Pancreas (tissue), 10 donors: ENCODE data around the gene GAB4. TPM values are rescaled to one million over a fixed set of nuclear protein-coding genes. Genes with fewer than 3 reads are reported as not detected.

Experiments used
- ATAC-seq, 4 donors: fragments of 200-7000 bp; cut with Tn5 transposase; one replicate each; pipeline versions ENCODE4 v1.8.0 to v1.9.1; 2020; ENCODE audit warnings: mild to moderate bottlenecking in 4 of 4, moderate library complexity in 4 of 4
- DNase-seq, 6 donors: peaks; one replicate each; pipeline ENCODE4 v3.0.0-alpha.2; 2020
- FAIRE-seq: peaks from 2 replicates; lab custom pipeline; 2012; peaks lifted over from hg19 to GRCh38; lab: Jason Lieb, UNC
- H3K27ac ChIP-seq, 4 donors: fragments of 200-600 bp; sonication (generic); 1 replicate in 3 of 4; 2 replicates in 1 of 4; pipeline versions ENCODE4 v1.5.0 to v1.8.0; 2020
- H3K27me3 ChIP-seq, 4 donors: fragments of 200-600 bp; one replicate each; pipeline ENCODE4 v1.8.0; 2021
- H3K36me3 ChIP-seq, 3 donors: fragments of 200-600 bp; sonication (generic) in 1 of 3; one replicate each; pipeline versions ENCODE4 v1.5.0 to v1.8.0; 2020 to 2021
- H3K4me1 ChIP-seq, 3 donors: fragments of 200-600 bp; one replicate each; pipeline ENCODE4 v1.8.0; 2021
- H3K4me3 ChIP-seq, 4 donors: fragments of 200-600 bp; sonication (generic) in 2 of 4; one replicate each; pipeline versions ENCODE4 v1.5.0 to v1.8.0; 2020 to 2021
- H3K9me3 ChIP-seq, 4 donors: fragments of 200-600 bp; one replicate each; pipeline ENCODE4 v1.8.0; 2021
- CTCF ChIP-seq, 4 donors: fragments of 200-600 bp; sonication (generic) in 3 of 4; IDR thresholded peaks; one replicate each; pipeline versions ENCODE4 v1.5.0 to v1.8.0; 2021; ENCODE audit warnings: antibody characterized with exemption in 4 of 4
- WGBS, 2 donors: extraction: QIAGEN DNeasy Blood & Tissue Kit; methylation state at CpG; one replicate each; pipeline ENCODE4 v1.1.7; 2013; 5-methylcytosine and 5-hydroxymethylcytosine counted together
- intact Hi-C, 3 donors: fragments of 100-400 bp; cut with DNase I; formaldehyde crosslinking; loops; one replicate each; pipeline versions ENCODE4 v1.11.1 to v1.14.2; 2022
- polyA plus RNA-seq, 2 donors: library from polyadenylated mRNA; stranded (reverse); fragments of 200-250 nt; gene quantifications; one replicate each; pipeline ENCODE4 v1.2.3, GENCODE V29; 2013
- total RNA-seq, 6 donors: library from RNA; stranded (reverse); fragmentation: NEBNext Ultra II Directional in 4 of 6; extraction: Animal tissue kit (Norgen Biotek cat#: 25700) in 4 of 6; gene quantifications; one replicate each; pipeline versions ENCODE4 v1.2.1 to v1.2.4, GENCODE V29; 2021 to 2023
- donor health status: healthy with polysubstance abuse.
- donor health status: DM: no; HTN: no; CAD: no; lungs with moderate emphysema.
- donor health status: DM: no; HTN: no; CAD: no.
- donor health status: control.
- donor health status: control.
- donor health status: Bipolar disorder and iron deficiency.
- donor health status: DM: yes; HTN: yes; CAD: no.
- donor health status: DM: no; HTN: no; CAD: no.
- donor health status: DM: no; HTN: no; CAD: no.
- donor health status: DM: yes; HTN: yes; CAD: no.

GAB4 gene
- total and polyA plus RNA-seq, 8 donors = not detected

GRCh38 chr22:16955678-16956210 is 52.3 kb downstream of the GAB4 start:
- Histone ChIP-seq H3K9me3 (no peaks in the 10 kb centered on the region), H3K4me1 (no peaks in the 10 kb centered on the region), H3K27me3 (no peaks in the 10 kb centered on the region), H3K27ac (no peak overlapping the region), H3K36me3 (no peaks in the 10 kb centered on the region), H3K4me3 (no peak overlapping the region)
- no peak for DNase-seq
- intact Hi-C loops = no loop called here
- no peak for ATAC-seq
- FAIRE-seq = no peak
- WGBS, 2 donors = 32 to 42% methylated on average over 2 of the region's 2 CpGs
- no peak for TF ChIP-seq CTCF (IDR thresholded peaks at IDR 0.05)

- DNase-seq = no peak
- intact Hi-C loops = no loop called here
- Histone ChIP-seq H3K4me1 (no peaks in the 10 kb centered on the region), H3K27ac (no peak overlapping the region), H3K36me3 (no peaks in the 10 kb centered on the region), H3K4me3 (no peak overlapping the region), H3K9me3 (no peaks in the 10 kb centered on the region), H3K27me3 (no peaks in the 10 kb centered on the region)
- no peak for TF ChIP-seq CTCF (IDR thresholded peaks at IDR 0.05)
- FAIRE-seq = no peak
- no peak for ATAC-seq
- WGBS, 2 donors = 56 to 66% methylated on average over 5 of the region's 5 CpGs
Observed at GRCh38 chr22:16955081-16955480, 52.9 kb downstream of the GAB4 start.

GRCh38 chr22:16954060-16954403 is 54.0 kb downstream of the GAB4 start:
- TF ChIP-seq CTCF (IDR thresholded peaks at IDR 0.05) = no peak
- no peaks in the 10 kb centered on the region for H3K27me3 ChIP-seq
- no peaks in the 10 kb centered on the region for H3K4me1 ChIP-seq
- DNase-seq (no peak), FAIRE-seq (no peak), ATAC-seq (no peak)
- 58 to 69% methylated on average over 5 of the region's 5 CpGs for WGBS, 2 donors
- H3K9me3 ChIP-seq = no peaks in the 10 kb centered on the region
- intact Hi-C loops = no loop called here
- H3K4me3 ChIP-seq = no peak overlapping the region
- no peak overlapping the region for H3K27ac ChIP-seq
- no peaks in the 10 kb centered on the region for H3K36me3 ChIP-seq

- H3K27ac ChIP-seq = no peak overlapping the region
- H3K4me1 ChIP-seq = no peaks in the 10 kb centered on the region
- H3K4me3 ChIP-seq = no peak overlapping the region
- no peak for FAIRE-seq
- DNase-seq = no peak
- intact Hi-C loops = no loop called here
- H3K27me3 ChIP-seq = no peaks in the 10 kb centered on the region
- TF ChIP-seq CTCF (IDR thresholded peaks at IDR 0.05) = no peak
- no peaks in the 10 kb centered on the region for H3K36me3 ChIP-seq
- no peaks in the 10 kb centered on the region for H3K9me3 ChIP-seq
- no peak for ATAC-seq
- 62 to 71% methylated on average over 7 of the region's 7 CpGs for WGBS, 2 donors
Observed at GRCh38 chr22:16953206-16954059, 54.6 kb downstream of the GAB4 start.

- no peak for ATAC-seq
- H3K27me3 ChIP-seq = no peaks in the 10 kb centered on the region
- 54 to 69% methylated on average over 3 of the region's 3 CpGs for WGBS, 2 donors
- H3K4me3 ChIP-seq = no peak overlapping the region
- no peak for TF ChIP-seq CTCF (IDR thresholded peaks at IDR 0.05)
- DNase-seq = no peak
- H3K27ac ChIP-seq = no peak overlapping the region
- intact Hi-C loops = no loop called here
- H3K4me1 ChIP-seq = no peaks in the 10 kb centered on the region
- H3K9me3 ChIP-seq = no peaks in the 10 kb centered on the region
- H3K36me3 ChIP-seq = no peaks in the 10 kb centered on the region
- FAIRE-seq = no peak
Observed at GRCh38 chr22:16949561-16949960, 58.5 kb downstream of the GAB4 start.
